H1 (cell line): Measurements from ENCODE around the gene GCSAM. TPM values are rescaled to one million over a fixed set of nuclear protein-coding genes. Genes with fewer than 3 reads are reported as not detected.
"Not testable (repeated sequence)": the region's sequence is repeated elsewhere in the genome, so short reads cannot be mapped to it uniquely, and the experiment has no call there.

Experiments
- CTCF ChIA-PET: fragments of 300-600 bp; sonication (Branson Sonifier 250); formaldehyde crosslinking; loops from one replicate; lab custom pipeline; 2021; ENCODE audit not compliant: partially characterized antibody; lab: Charles Lee
- POLR2A ChIA-PET: fragments of 300-600 bp; sonication (Branson Sonifier 250); formaldehyde crosslinking; loops from one replicate; lab custom pipeline; 2021; ENCODE audit warnings: inconsistent platforms; ENCODE audit not compliant: partially characterized antibody; lab: Charles Lee
- DNase-seq, 2 experiments: peaks; one replicate each; pipeline versions ENCODE4 v3.0.0 to v3.0.0-alpha.2; 2010 to 2022; ENCODE audit warnings: low spot score in 2 of 2, low read depth in 1 of 2, mixed read lengths in 1 of 2
- FAIRE-seq: peaks from 2 replicates; lab custom pipeline; 2011; peaks lifted over from hg19 to GRCh38; lab: Jason Lieb, UNC
- H2AFZ ChIP-seq: 2 replicates; pipeline ENCODE4 v1.8.1; 2012; ENCODE audit warnings: low read length, inconsistent platforms
- H2AK5ac ChIP-seq: 2 replicates; pipeline ENCODE4 v1.6.1; 2013; ENCODE audit warnings: low read depth, low read length
- H2BK120ac ChIP-seq: replicated peaks from 2 replicates; pipeline ENCODE3; 2013; ENCODE audit warnings: low read depth, low read length, inconsistent platforms
- H2BK12ac ChIP-seq: 2 replicates; pipeline ENCODE4 v1.6.1; 2013; ENCODE audit warnings: low read depth, low read length
- H2BK15ac ChIP-seq: 2 replicates; pipeline ENCODE4 v1.6.1; 2013; ENCODE audit warnings: low read length
- H2BK20ac ChIP-seq: 2 replicates; pipeline ENCODE4 v1.6.1; 2013; ENCODE audit warnings: low read length
- H2BK5ac ChIP-seq: 2 replicates; pipeline ENCODE4 v1.6.1; 2013; ENCODE audit warnings: low read depth, low read length
- H3K14ac ChIP-seq: 2 replicates; pipeline ENCODE4 v1.6.1; 2013; ENCODE audit warnings: inconsistent platforms; ENCODE audit not compliant: insufficient read length
- H3K18ac ChIP-seq: 2 replicates; pipeline ENCODE4 v1.6.1; 2013; ENCODE audit warnings: low read length; ENCODE audit errors: extremely low read depth
- H3K23ac ChIP-seq: 2 replicates; pipeline ENCODE4 v1.6.1; 2013; ENCODE audit warnings: inconsistent platforms; ENCODE audit not compliant: insufficient read length
- H3K23me2 ChIP-seq: 2 replicates; pipeline ENCODE4 v1.6.1; 2013; ENCODE audit warnings: low read depth, low read length
- H3K27ac ChIP-seq: 2 replicates; pipeline ENCODE4 v1.6.1; 2011; ENCODE audit warnings: low read depth, low read length, inconsistent platforms
- H3K27me3 ChIP-seq, 4 experiments: replicated peaks in 1 of 4; 1 replicate in 1 of 4; 2 replicates in 3 of 4; pipeline versions ENCODE4 v1.6.1 to v1.8.1; 2011 to 2013; ENCODE audit warnings: low read length in 3 of 4, mild to moderate bottlenecking in 3 of 4, inconsistent platforms in 2 of 4, mixed read lengths in 2 of 4, moderate library complexity in 1 of 4; ENCODE audit not compliant: control insufficient read depth in 3 of 4, insufficient read depth in 3 of 4; ENCODE audit errors: extremely low read depth in 1 of 4
- H3K36me3 ChIP-seq, 4 experiments: 2 replicates each; pipeline versions ENCODE4 v1.6.1 to v1.8.1; 2011 to 2013; ENCODE audit warnings: mild to moderate bottlenecking in 4 of 4, low read length in 3 of 4, moderate library complexity in 2 of 4, control low read depth in 1 of 4, inconsistent platforms in 1 of 4; ENCODE audit not compliant: insufficient read depth in 4 of 4, control insufficient read depth in 2 of 4
- H3K4ac ChIP-seq: replicated peaks from 2 replicates; pipeline ENCODE3; 2013; ENCODE audit warnings: low read length, low read depth, mixed read lengths, inconsistent platforms; ENCODE audit not compliant: insufficient read length
- H3K4me1 ChIP-seq, 4 experiments: replicated peaks in 1 of 4; 1 replicate in 1 of 4; 2 replicates in 3 of 4; pipeline versions ENCODE4 v1.6.1 to v1.8.1; 2011 to 2013; ENCODE audit warnings: low read length in 3 of 4, inconsistent platforms in 2 of 4, mixed read lengths in 1 of 4; ENCODE audit not compliant: insufficient read depth in 4 of 4, control insufficient read depth in 3 of 4
- H3K4me2 ChIP-seq, 2 experiments: 2 replicates each; pipeline versions ENCODE4 v1.6.1 to v1.8.1; 2011 to 2013; ENCODE audit warnings: low read depth in 2 of 2, low read length in 2 of 2, control low read depth in 1 of 2, inconsistent platforms in 1 of 2, mild to moderate bottlenecking in 1 of 2; ENCODE audit not compliant: insufficient read depth in 1 of 2
- H3K4me3 ChIP-seq, 4 experiments: fragments of 200-600, 300-600 bp in 1 of 4; sonication (generic), shearing (Covaris generic), sonication (Bioruptor Twin) in 1 of 4; 2 replicates each; pipeline versions ENCODE4 v1.5.1 to v1.8.1; 2011 to 2016; ENCODE audit warnings: low read length in 4 of 4, low read depth in 3 of 4, control low read depth in 2 of 4, inconsistent platforms in 2 of 4, mild to moderate bottlenecking in 2 of 4, mixed read lengths in 1 of 4, moderate library complexity in 1 of 4; ENCODE audit not compliant: insufficient read depth in 2 of 4; ENCODE audit errors: extremely low read depth in 1 of 4
- H3K56ac ChIP-seq: replicated peaks from 2 replicates; pipeline ENCODE3; 2013; ENCODE audit warnings: low read depth, mild to moderate bottlenecking, mixed read lengths, low read length, inconsistent platforms; ENCODE audit not compliant: insufficient read length
- H3K79me1 ChIP-seq: 2 replicates; pipeline ENCODE4 v1.6.1; 2013; ENCODE audit warnings: low read depth, low read length, control low read depth
- H3K79me2 ChIP-seq, 2 experiments: 2 replicates each; pipeline versions ENCODE4 v1.6.1 to v1.8.1; 2012 to 2013; ENCODE audit warnings: low read length in 2 of 2, mild to moderate bottlenecking in 2 of 2, inconsistent platforms in 1 of 2; ENCODE audit not compliant: insufficient read depth in 2 of 2, control insufficient read depth in 1 of 2
- H3K9ac ChIP-seq, 4 experiments: replicated peaks in 1 of 4; 1 replicate in 1 of 4; 2 replicates in 3 of 4; pipeline versions ENCODE4 v1.6.1 to v1.8.1; 2011 to 2013; ENCODE audit warnings: low read depth in 3 of 4, low read length in 3 of 4, control low read depth in 2 of 4, mild to moderate bottlenecking in 2 of 4, moderate library complexity in 2 of 4, inconsistent platforms in 1 of 4; ENCODE audit errors: extremely low read depth in 1 of 4
- H3K9me3 ChIP-seq, 2 experiments: 2 replicates each; pipeline versions ENCODE4 v1.6.1 to v1.8.1; 2012 to 2013; ENCODE audit warnings: mild to moderate bottlenecking in 2 of 2, moderate library complexity in 2 of 2, control low read depth in 1 of 2, inconsistent platforms in 1 of 2, low read depth in 1 of 2, low read length in 1 of 2, mixed read lengths in 1 of 2; ENCODE audit not compliant: insufficient read depth in 2 of 2
- H4K20me1 ChIP-seq, 2 experiments: replicated peaks in 1 of 2; 2 replicates each; pipeline versions ENCODE3 to v1.8.1; 2011 to 2013; ENCODE audit warnings: inconsistent platforms in 2 of 2, low read length in 2 of 2, mild to moderate bottlenecking in 1 of 2; ENCODE audit not compliant: insufficient read depth in 2 of 2, control insufficient read depth in 1 of 2
- H4K5ac ChIP-seq: 2 replicates; pipeline ENCODE4 v1.6.1; 2013; ENCODE audit warnings: low read length, low read depth, mixed read lengths, inconsistent platforms; ENCODE audit not compliant: insufficient read length
- H4K8ac ChIP-seq: 2 replicates; pipeline ENCODE4 v1.8.0; 2013; ENCODE audit warnings: mild to moderate bottlenecking, moderate library complexity, low read length, inconsistent platforms; ENCODE audit not compliant: insufficient read depth; ENCODE audit errors: extremely low read depth
- H4K91ac ChIP-seq: replicated peaks from 2 replicates; pipeline ENCODE3; 2013; ENCODE audit warnings: low read length, mixed read lengths, inconsistent platforms; ENCODE audit not compliant: insufficient read length
- WGBS, 2 experiments: shearing (Covaris generic) in 1 of 2; methylation state at CpG; one replicate each; pipeline versions ENCODE4 v1.1.6 to v1.1.7; 2013 to 2015; ENCODE audit warnings: low lambda C conversion rate in 2 of 2, mixed read lengths in 2 of 2, inconsistent platforms in 1 of 2, low coverage in 1 of 2, missing lambda C conversion rate in 1 of 2; ENCODE audit not compliant: insufficient replicate concordance in 2 of 2, insufficient coverage in 1 of 2, insufficient read length in 1 of 2; ENCODE audit errors: extremely low coverage in 1 of 2, missing lambda C conversion rate in 1 of 2; 5-methylcytosine and 5-hydroxymethylcytosine counted together
- microRNA counts: library from miRNA; unstranded; fragments of <30 nt; microRNA quantifications from one replicate; lab custom pipeline; 2015
- microRNA-seq, 2 experiments: library from miRNA; unstranded; fragments of <30 nt; microRNA quantifications; one replicate each; pipeline versions ENCODE4 to v1.2.0, GENCODE V29; 2016 to 2020; ENCODE audit warnings: borderline microRNAs expressed in 2 of 2, borderline number of aligned reads in 2 of 2, borderline replicate concordance in 1 of 2
- polyA plus RNA-seq, 7 experiments: library from polyadenylated mRNA; depleted of rRNA in 3 of 7; stranded (reverse) in 5 of 7; unstranded in 2 of 7; fragments of >200 nt in 5 of 7; fragments of 200-250 nt in 2 of 7; gene quantifications; 1 replicate in 5 of 7; 2 replicates in 1 of 7; 4 replicates in 1 of 7; pipeline versions ENCODE4 v1.2.1 to v1.2.3, GENCODE V29; 2011 to 2013; ENCODE audit warnings: missing spikeins in 2 of 7, mixed read lengths in 2 of 7
- small RNA-seq: library from polyadenylated mRNA; stranded (forward); fragments of <200 nt; extraction: miRNeasy Mini kit (QIAGEN cat#:217004); gene quantifications from one replicate; pipeline ENCODE3, GENCODE V24; 2013; ENCODE audit not compliant: insufficient read depth
- total RNA-seq: library from RNA; stranded (reverse); fragmentation: NEBNext Ultra II Directional; extraction: Animal tissue kit (Norgen Biotek cat#: 25700); gene quantifications from 2 replicates; pipeline ENCODE4 v1.2.1, GENCODE V29; 2021

Gene GCSAM
- total and polyA plus RNA-seq, 2 of the 8 experiments (the other 6 are each of a cell fraction or from before 2014, with no cell fraction given): not detected

- POLR2A ChIA-PET: interaction anchor here (0.6 kb wide), 1 partner anchor 12 kb away, joined by 3 read pairs; no protein-coding TSS in a partner anchor
- H3K23me2 ChIP-seq, H3K4me1 ChIP-seq, H3K79me1 ChIP-seq, H3K27me3 ChIP-seq, H4K91ac ChIP-seq, H3K18ac ChIP-seq, H3K23ac ChIP-seq, H2BK15ac ChIP-seq, H3K4ac ChIP-seq, H2BK20ac ChIP-seq, H2BK120ac ChIP-seq, H4K20me1 ChIP-seq, H2AFZ ChIP-seq, H4K8ac ChIP-seq, CTCF ChIA-PET, H3K14ac ChIP-seq, H3K9ac ChIP-seq, H3K79me2 ChIP-seq, H3K4me3 ChIP-seq, FAIRE-seq, H2BK5ac ChIP-seq, H3K36me3 ChIP-seq, H2BK12ac ChIP-seq, DNase-seq, H3K56ac ChIP-seq, H3K27ac ChIP-seq, H4K5ac ChIP-seq, H3K9me3 ChIP-seq, H2AK5ac ChIP-seq, H3K4me2 ChIP-seq: not testable (repeated sequence)
- 85% methylated on average over 8 of the region's 8 CpGs; no CpG with 5 or more reads in 1 of the 2 experiments for WGBS, 2 experiments
Measured at GRCh38 chr3:112072387-112073060, 60.5 kb downstream of the GCSAM start.

MicroRNAs encoded within 50 kb of the gene (microRNA counts, 767-probe panel; counts per million panel counts)
- microRNA hsa-miR-567 (lab: Ali Mortazavi, UCI): 879 counts per million, percentile 95 among the panel's probes with 10 or more counts

Small RNA genes lying within 50 kb of the gene (microRNA-seq; reads per million reads assigned to microRNA genes)
- gene MIR567: 0 reads per million in 2 experiments

Small RNA genes lying within 50 kb of the gene (small RNA-seq; reads per million reads assigned to genes)
- gene MIR567: not detected

Other genes with a start within 250 kb of the GCSAM start
- gene ABHD10, start 154.2 kb downstream of the GCSAM start, total RNA-seq: 24.6 and 27.5 TPM in 2 replicates
- gene ABHD10, start 154.2 kb downstream of the GCSAM start, polyA plus RNA-seq (2011; rRNA removed): 5.8 and 10.9 TPM in 2 replicates
- 7.2 and 7.5 TPM in 2 replicates for gene TAGLN3, start 134.3 kb downstream of the GCSAM start, total RNA-seq
- gene TAGLN3, start 134.3 kb downstream of the GCSAM start, polyA plus RNA-seq (2011; rRNA removed): 6.3 and 6.9 TPM in 2 replicates
- gene TMPRSS7, start 98.5 kb downstream of the GCSAM start, total RNA-seq: not detected in 2 replicates
- gene TMPRSS7, start 98.5 kb downstream of the GCSAM start, polyA plus RNA-seq (2011; rRNA removed): 0.05 TPM in 1 of 2 replicates, not detected in the other
- 13.1 and 13.2 TPM in 2 replicates for gene C3orf52, start 46.9 kb downstream of the GCSAM start, total RNA-seq
- 8.0 and 9.7 TPM in 2 replicates for gene C3orf52, start 46.9 kb downstream of the GCSAM start, polyA plus RNA-seq (2011; rRNA removed)
- 0.24 and 1.1 TPM in 2 replicates for gene SLC9C1, start 161.0 kb upstream of the GCSAM start, total RNA-seq
- 0.06 and 0.15 TPM in 2 replicates for gene SLC9C1, start 161.0 kb upstream of the GCSAM start, polyA plus RNA-seq (2011; rRNA removed)
- 50.2 and 51.9 TPM in 2 replicates for gene CD200, start 199.9 kb upstream of the GCSAM start, total RNA-seq
- 25.0 and 45.8 TPM in 2 replicates for gene CD200, start 199.9 kb upstream of the GCSAM start, polyA plus RNA-seq (2011; rRNA removed)